ENCODE results near the gene LAIR1.

DNA sequence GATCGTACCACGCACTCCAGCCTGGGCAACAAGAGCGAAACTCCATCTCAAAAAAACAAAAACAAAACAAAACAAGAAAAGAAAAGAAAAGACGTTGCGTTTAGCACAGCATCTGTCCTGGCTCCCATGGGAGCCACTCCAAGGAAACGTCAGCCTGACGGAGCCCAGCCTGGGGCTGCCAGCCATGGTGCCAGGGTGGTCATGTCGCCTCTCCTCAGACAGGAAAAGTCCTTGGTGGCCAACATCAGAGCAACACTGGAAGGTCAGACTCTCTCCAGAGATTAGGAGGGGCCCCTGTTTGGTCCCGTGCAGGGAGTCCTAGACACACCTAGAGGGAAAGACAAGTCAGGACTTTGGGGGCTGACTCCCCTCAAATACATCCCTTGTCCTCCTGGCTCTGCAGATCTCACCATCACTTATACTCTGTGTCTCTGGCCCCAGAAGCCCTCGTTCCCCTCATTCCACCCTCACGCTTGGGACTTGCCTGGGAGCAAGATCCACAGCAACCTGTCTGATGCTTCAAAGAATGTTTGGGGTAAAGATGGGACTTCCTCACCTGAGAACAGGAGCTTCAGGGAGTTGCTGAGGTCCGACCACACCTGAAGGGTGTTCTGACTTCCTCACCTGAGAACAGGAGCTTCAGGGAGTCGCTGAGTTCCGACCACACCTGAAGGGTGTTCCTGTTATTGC is 35.1 kb downstream of the LAIR1 start:
- TF ChIP-seq, protein P1, sequence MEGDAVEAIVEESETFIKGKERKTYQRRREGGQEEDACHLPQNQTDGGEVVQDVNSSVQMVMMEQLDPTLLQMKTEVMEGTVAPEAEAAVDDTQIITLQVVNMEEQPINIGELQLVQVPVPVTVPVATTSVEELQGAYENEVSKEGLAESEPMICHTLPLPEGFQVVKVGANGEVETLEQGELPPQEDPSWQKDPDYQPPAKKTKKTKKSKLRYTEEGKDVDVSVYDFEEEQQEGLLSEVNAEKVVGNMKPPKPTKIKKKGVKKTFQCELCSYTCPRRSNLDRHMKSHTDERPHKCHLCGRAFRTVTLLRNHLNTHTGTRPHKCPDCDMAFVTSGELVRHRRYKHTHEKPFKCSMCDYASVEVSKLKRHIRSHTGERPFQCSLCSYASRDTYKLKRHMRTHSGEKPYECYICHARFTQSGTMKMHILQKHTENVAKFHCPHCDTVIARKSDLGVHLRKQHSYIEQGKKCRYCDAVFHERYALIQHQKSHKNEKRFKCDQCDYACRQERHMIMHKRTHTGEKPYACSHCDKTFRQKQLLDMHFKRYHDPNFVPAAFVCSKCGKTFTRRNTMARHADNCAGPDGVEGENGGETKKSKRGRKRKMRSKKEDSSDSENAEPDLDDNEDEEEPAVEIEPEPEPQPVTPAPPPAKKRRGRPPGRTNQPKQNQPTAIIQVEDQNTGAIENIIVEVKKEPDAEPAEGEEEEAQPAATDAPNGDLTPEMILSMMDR (conservative IDR thresholded peaks at IDR 0.05; ENCODE audit: low read length), result no peak
- no peak for TF ChIP-seq EZH2phosphoT487 (IDR thresholded peaks at IDR 0.05; ENCODE audit: borderline replicate concordance, low read depth, low read length)
